ENCODE data around the gene GFER. TPM values are rescaled to one million over a fixed set of nuclear protein-coding genes. Genes with fewer than 3 reads are reported as not detected.

The GFER gene
- total and polyA plus RNA-seq, 2 donors (not counting 1 experiment from before 2014, with no cell fraction given): 15.6 to 30.4 TPM

- POLR2A ChIA-PET: interaction anchor here (0.8 to 0.9 kb wide), 2 partner anchors 10 to 49 kb away, joined by 3 read pairs; no protein-coding TSS in a partner anchor
Measured at GRCh38 chr16:1942047-1942809, 41.8 kb upstream of the GFER start.

More at GRCh38 chr16:1942047-1942809, 41.8 kb upstream of the GFER start:
- TF ChIP-seq EZH2 (IDR thresholded peaks at IDR 0.05; ENCODE audit: borderline replicate concordance, insufficient read depth, low read depth, low read length, poor library complexity, severe bottlenecking): no peak
- TF ChIP-seq CTCF (IDR thresholded peaks at IDR 0.05): no peak
- peaks cover 21% of the 10 kb centered on the region for H3K4me1 Mint-ChIP-seq
- CTCF ChIA-PET: interaction anchor here (1.7 kb wide), 1 partner anchor 14 kb away, joined by 5 read pairs; no protein-coding TSS in a partner anchor
- no peaks in the 10 kb centered on the region for H3K27me3 Mint-ChIP-seq
- H3K9me3 Mint-ChIP-seq (ENCODE audit: insufficient read depth): no peaks in the 10 kb centered on the region
- Histone ChIP-seq H3K4me2 (replicated peaks; ENCODE audit: low read depth, low read length, poor library complexity, severe bottlenecking) (peak overlapping the region; percentile 81), H3K4me3 (ENCODE audit: control extremely low read depth in 1 of 5, extremely low read depth in 1 of 5, insufficient read depth in 1 of 5, low read depth in 2 of 5, low read length in 4 of 5) (peak overlapping the region; percentile 42 to 83 (median 73)), H2AFZ (ENCODE audit: insufficient read depth, low read depth, low read length, poor library complexity, severe bottlenecking) (peak overlapping the region; percentile 91), H3K27ac (ENCODE audit: low read length in 2 of 2) (peak overlapping the region in 1 of 2 donors; percentile 45), H3K36me3 (replicated peaks in 1 of 2; ENCODE audit: control extremely low read depth in 1 of 2, control insufficient read depth in 1 of 2, extremely low read depth in 1 of 2, insufficient read depth in 2 of 2, low read length in 1 of 2) (peaks cover 0 to 12% of the 10 kb centered on the region in 2 experiments), H3K79me2 (ENCODE audit: control insufficient read depth, insufficient read depth, low read length) (no peaks in the 10 kb centered on the region), H3K9me3 (ENCODE audit: control extremely low read depth in 1 of 3, control insufficient read depth in 2 of 3, insufficient read depth in 1 of 3, low read length in 2 of 3) (no peaks in the 10 kb centered on the region), H3K4me1 (ENCODE audit: control insufficient read depth in 2 of 2, insufficient read depth in 2 of 2, low read length in 2 of 2) (peaks cover 14 to 19% of the 10 kb centered on the region in 2 donors), H3K9ac (ENCODE audit: low read length) (peak overlapping the region; percentile 82), H3K27me3 (replicated peaks in 1 of 4; ENCODE audit: control extremely low read depth in 1 of 4, control insufficient read depth in 3 of 4, insufficient read depth in 4 of 4, low read length in 3 of 4) (no peaks in the 10 kb centered on the region), H4K20me1 (ENCODE audit: control insufficient read depth, insufficient read depth, low read length, poor library complexity, severe bottlenecking) (no peaks in the 10 kb centered on the region)
- intact Hi-C loops (cut with micrococcal nuclease): loop anchor here (1.0 to 10.0 kb wide), 2 partner anchors 13 to 53 kb away; no protein-coding TSS in a partner anchor
- H3K4me3 Mint-ChIP-seq: peak overlapping the region; percentile 90
- WGBS (ENCODE audit: insufficient coverage): 19% methylated on average over 12 of the region's 17 CpGs
- ATAC-seq (ENCODE audit: low read depth) (no peak), DNase-seq (peak; percentile 46)
- peak overlapping the region; percentile 37 for H3K27ac Mint-ChIP-seq
